ENCODE results near the gene ERI3. TPM values are rescaled to one million over a fixed set of nuclear protein-coding genes. Genes with fewer than 3 reads are reported as not detected.

The ERI3 gene
- total and polyA plus RNA-seq, 2 of the 13 experiments (the other 11 are each of a cell fraction or from before 2014, with no cell fraction given), result 35.6 to 35.9 TPM

DNA sequence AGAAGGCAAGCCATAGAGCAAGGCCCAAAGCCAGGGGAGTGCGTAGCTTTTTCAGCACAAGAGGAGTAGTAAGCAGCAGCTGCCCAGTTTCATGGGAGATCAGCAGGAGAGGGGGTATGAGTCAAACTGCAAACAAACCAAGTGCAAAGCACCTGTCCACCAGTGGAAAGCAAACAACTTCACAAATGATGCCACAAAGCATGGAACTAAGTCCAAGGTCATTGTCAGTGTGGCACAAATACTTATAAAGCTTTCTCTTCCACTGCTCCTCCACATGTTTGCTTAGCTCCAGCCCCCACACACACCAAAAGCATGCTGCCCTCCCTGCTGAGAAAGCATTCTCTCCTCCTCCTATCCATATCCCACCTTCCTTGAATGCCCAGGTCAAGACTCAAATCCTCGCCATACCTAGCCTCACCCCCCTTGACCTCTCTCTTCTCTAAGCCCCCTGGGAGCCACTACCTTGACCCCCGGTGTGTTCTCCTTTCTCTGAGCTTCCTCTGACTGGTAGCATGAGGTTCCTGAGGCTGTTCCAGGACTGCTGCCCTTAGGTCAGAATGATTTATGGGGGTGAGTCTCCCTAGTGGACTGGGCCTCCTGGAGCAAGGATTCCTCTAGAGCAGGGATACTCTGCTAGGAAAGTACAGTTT, 71.4 kb downstream of the ERI3 start (continued):
- TF ChIP-seq THYN1 (CRISPR knock-in tag; IDR thresholded peaks at IDR 0.05; ENCODE audit: borderline replicate concordance, low read depth) (no peak), PCBP1 (IDR thresholded peaks at IDR 0.05; ENCODE audit: borderline replicate concordance, low read depth, low read length) (no peak), ZNF263 (CRISPR knock-in tag; IDR thresholded peaks at IDR 0.05) (0 out of 2 replicates have a peak, but pooled peaks have one; percentile 31), SKI (IDR thresholded peaks at IDR 0.05; ENCODE audit: partially characterized antibody) (peak; percentile 98), BRF2 (CRISPR knock-in tag; IDR thresholded peaks at IDR 0.05) (0 out of 2 replicates have a peak, but pooled peaks have one; percentile 53), ZNF143 (CRISPR knock-in tag; IDR thresholded peaks at IDR 0.05) (peak; percentile 32; the same call in 1 of the 2 replicates), SP4 (CRISPR knock-in tag; IDR thresholded peaks at IDR 0.05) (no peak; the same call in 1 of the 2 replicates), SIN3A (IDR thresholded peaks at IDR 0.05; ENCODE audit: borderline replicate concordance, low read depth, low read length) (0 out of 2 replicates have a peak, but pooled peaks have one; percentile 49), MIXL1 (CRISPR knock-in tag; IDR thresholded peaks at IDR 0.05) (peak; percentile 89), ZNF20 (CRISPR knock-in tag; IDR thresholded peaks at IDR 0.05) (no peak), FOSL2 (CRISPR knock-in tag; IDR thresholded peaks at IDR 0.05) (peak; percentile 99), PTBP1 (IDR thresholded peaks at IDR 0.05; ENCODE audit: low read depth, low read length, poor library complexity, severe bottlenecking) (no peak), RARG (CRISPR knock-in tag; IDR thresholded peaks at IDR 0.05; ENCODE audit: low read depth) (no peak), SOX13 (IDR thresholded peaks at IDR 0.05) (peak; percentile 93), SOX13 (CRISPR knock-in tag; conservative IDR thresholded peaks at IDR 0.05 in 1 of 2, IDR thresholded peaks at IDR 0.05 in 1 of 2) (peak in 1 of 2 experiments; percentile 99; a peak in 2 of 4 replicates)
- TF ChIP-seq, protein P1, sequence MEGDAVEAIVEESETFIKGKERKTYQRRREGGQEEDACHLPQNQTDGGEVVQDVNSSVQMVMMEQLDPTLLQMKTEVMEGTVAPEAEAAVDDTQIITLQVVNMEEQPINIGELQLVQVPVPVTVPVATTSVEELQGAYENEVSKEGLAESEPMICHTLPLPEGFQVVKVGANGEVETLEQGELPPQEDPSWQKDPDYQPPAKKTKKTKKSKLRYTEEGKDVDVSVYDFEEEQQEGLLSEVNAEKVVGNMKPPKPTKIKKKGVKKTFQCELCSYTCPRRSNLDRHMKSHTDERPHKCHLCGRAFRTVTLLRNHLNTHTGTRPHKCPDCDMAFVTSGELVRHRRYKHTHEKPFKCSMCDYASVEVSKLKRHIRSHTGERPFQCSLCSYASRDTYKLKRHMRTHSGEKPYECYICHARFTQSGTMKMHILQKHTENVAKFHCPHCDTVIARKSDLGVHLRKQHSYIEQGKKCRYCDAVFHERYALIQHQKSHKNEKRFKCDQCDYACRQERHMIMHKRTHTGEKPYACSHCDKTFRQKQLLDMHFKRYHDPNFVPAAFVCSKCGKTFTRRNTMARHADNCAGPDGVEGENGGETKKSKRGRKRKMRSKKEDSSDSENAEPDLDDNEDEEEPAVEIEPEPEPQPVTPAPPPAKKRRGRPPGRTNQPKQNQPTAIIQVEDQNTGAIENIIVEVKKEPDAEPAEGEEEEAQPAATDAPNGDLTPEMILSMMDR (CRISPR knock-in tag; IDR thresholded peaks at IDR 0.05), result peak; percentile 15; the same call in 1 of the 2 replicates
- TF ChIP-seq, protein P2, sequence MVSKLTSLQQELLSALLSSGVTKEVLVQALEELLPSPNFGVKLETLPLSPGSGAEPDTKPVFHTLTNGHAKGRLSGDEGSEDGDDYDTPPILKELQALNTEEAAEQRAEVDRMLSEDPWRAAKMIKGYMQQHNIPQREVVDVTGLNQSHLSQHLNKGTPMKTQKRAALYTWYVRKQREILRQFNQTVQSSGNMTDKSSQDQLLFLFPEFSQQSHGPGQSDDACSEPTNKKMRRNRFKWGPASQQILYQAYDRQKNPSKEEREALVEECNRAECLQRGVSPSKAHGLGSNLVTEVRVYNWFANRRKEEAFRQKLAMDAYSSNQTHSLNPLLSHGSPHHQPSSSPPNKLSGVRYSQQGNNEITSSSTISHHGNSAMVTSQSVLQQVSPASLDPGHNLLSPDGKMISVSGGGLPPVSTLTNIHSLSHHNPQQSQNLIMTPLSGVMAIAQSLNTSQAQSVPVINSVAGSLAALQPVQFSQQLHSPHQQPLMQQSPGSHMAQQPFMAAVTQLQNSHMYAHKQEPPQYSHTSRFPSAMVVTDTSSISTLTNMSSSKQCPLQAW (CRISPR knock-in tag; IDR thresholded peaks at IDR 0.05), result peak; percentile 89
- TF ChIP-seq, protein P3, sequence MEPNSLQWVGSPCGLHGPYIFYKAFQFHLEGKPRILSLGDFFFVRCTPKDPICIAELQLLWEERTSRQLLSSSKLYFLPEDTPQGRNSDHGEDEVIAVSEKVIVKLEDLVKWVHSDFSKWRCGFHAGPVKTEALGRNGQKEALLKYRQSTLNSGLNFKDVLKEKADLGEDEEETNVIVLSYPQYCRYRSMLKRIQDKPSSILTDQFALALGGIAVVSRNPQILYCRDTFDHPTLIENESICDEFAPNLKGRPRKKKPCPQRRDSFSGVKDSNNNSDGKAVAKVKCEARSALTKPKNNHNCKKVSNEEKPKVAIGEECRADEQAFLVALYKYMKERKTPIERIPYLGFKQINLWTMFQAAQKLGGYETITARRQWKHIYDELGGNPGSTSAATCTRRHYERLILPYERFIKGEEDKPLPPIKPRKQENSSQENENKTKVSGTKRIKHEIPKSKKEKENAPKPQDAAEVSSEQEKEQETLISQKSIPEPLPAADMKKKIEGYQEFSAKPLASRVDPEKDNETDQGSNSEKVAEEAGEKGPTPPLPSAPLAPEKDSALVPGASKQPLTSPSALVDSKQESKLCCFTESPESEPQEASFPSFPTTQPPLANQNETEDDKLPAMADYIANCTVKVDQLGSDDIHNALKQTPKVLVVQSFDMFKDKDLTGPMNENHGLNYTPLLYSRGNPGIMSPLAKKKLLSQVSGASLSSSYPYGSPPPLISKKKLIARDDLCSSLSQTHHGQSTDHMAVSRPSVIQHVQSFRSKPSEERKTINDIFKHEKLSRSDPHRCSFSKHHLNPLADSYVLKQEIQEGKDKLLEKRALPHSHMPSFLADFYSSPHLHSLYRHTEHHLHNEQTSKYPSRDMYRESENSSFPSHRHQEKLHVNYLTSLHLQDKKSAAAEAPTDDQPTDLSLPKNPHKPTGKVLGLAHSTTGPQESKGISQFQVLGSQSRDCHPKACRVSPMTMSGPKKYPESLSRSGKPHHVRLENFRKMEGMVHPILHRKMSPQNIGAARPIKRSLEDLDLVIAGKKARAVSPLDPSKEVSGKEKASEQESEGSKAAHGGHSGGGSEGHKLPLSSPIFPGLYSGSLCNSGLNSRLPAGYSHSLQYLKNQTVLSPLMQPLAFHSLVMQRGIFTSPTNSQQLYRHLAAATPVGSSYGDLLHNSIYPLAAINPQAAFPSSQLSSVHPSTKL (CRISPR knock-in tag; IDR thresholded peaks at IDR 0.05), result peak; percentile 99
- TF ChIP-seq, protein P4, sequence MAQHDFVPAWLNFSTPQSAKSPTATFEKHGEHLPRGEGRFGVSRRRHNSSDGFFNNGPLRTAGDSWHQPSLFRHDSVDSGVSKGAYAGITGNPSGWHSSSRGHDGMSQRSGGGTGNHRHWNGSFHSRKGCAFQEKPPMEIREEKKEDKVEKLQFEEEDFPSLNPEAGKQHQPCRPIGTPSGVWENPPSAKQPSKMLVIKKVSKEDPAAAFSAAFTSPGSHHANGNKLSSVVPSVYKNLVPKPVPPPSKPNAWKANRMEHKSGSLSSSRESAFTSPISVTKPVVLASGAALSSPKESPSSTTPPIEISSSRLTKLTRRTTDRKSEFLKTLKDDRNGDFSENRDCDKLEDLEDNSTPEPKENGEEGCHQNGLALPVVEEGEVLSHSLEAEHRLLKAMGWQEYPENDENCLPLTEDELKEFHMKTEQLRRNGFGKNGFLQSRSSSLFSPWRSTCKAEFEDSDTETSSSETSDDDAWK (CRISPR knock-in tag; IDR thresholded peaks at IDR 0.05), result no peak
